CD4-positive, alpha-beta T cell treated with Interleukin-17A for 1 hour (primary cell): ENCODE data around the gene CIAO3.
"Not testable (repeated sequence)": the region's sequence is repeated elsewhere in the genome, so short reads cannot be mapped to it uniquely, and the experiment has no call there.

Experiments
- DNase-seq: peaks from one replicate; pipeline ENCODE4 v3.0.0-alpha.2; 2020

Gene CIAO3

DNA sequence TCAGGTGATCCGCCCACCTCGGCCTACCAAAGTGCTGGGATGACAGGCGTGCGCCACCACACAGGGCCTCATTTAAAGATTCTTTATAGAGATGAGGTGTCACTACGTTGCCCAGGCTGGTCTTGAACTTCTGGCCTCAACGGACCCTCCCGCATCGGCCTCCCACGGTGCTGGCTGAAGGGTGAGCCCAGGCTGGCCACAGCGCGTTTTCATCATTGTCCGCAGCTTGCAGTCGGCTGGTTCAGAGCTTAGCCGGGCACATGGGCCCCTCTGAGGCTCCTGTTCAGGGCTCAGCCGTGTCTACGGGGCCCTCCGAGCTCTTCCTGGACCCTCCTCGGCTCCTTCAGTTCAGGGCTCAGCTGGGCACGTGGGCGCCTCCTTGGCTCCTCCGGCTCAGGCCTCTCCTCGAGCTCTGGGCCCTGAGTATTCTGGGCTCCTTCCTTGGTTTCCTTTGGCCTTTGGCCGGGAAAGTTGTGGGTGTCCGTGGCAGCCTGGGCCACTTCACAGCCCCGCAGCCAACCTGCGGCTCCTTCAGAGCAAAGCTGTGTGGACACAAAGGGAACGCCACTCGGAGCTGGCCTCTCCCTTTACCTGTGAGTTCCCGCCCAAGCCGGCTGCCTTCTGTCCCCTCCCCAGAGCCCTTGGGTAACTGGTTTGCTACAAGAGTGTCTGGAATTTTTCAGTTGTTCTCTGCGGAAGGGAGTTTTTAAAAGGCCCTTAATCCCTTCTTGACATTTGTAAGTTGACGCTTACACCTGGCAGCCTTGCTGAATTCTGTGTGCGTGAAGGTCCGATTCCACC, 18.5 kb upstream of the CIAO3 start:
- DNase-seq, result no peak

DNA sequence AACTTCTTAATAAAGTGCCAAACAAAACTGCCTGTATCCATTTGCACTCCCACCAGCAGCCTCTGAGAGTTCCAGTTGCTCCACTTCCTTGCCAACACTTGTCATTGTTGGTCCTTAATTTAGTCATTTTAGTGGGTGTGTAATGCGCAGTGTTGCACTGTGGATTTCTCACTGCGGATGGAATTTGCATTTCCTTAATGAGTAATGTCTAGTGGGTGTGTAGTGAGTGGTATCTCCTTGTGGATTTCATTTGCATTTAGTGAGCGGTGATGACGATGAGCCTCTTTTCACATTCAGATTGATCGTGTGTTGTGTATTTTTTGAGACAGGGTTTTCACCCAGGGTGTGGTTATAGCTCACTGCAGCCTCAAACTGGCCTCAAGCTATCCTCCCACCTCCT, 15.6 kb upstream of the CIAO3 start:
- no peak for DNase-seq

DNA sequence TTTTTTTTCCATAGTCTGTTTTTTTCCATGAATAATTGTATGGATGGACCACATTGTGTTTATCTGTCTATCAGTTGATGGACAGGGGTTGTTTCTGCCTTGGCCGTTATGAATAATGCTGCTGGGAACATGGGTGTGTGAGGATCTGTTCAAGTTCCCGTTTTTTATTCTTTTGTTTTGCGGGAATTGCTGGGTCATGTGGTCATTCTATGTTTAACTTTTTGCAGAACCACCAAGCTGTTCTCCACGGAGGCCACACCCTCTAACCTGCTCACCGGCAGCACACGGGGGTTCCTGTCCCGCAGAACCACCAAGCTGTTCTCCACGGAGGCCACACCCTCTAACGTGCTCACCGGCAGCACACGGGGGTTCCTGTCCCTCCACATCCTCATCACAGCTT, 13.9 kb upstream of the CIAO3 start:
- DNase-seq, result no peak

DNA sequence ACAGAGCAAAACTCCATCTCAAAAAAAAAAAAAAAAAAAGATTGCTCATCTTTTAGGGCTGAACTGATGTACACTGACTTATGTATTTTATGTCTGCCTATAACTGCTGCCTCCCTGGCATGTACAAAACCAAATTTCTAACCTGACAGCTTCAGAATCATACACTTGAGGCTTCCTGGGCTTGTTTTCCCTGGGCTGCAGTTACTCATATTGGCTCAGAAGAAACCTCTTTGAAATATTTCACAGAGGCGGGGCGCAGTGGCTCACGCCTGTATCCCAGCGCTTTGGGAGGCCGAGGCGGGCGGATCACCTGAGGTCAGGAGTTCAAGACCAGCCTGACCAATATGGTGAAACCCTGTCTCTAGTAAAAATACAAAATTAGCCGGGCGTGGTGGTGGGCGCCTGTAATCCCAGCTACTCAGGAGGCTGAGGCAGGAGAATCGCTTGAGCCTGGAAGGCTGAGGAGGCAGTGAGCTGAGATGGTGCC, 13.4 kb upstream of the CIAO3 start:
- DNase-seq, result not testable (repeated sequence)

DNA sequence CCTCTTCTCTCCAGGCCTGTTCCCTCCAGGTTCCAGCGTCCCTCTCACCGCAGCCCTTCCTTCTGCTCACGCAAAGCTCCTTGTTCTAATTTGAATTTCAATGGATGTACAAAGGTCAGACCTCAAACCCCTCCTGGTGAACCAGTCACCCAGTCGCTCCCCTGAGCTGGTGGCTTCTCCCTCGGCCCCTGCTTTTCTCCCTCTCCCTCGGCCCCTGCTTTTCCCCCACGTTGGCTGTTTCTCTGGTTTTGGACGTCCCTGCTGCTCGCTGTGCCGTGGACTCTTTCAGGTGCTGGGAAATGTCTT, 11.2 kb upstream of the CIAO3 start:
- no peak for DNase-seq

DNA sequence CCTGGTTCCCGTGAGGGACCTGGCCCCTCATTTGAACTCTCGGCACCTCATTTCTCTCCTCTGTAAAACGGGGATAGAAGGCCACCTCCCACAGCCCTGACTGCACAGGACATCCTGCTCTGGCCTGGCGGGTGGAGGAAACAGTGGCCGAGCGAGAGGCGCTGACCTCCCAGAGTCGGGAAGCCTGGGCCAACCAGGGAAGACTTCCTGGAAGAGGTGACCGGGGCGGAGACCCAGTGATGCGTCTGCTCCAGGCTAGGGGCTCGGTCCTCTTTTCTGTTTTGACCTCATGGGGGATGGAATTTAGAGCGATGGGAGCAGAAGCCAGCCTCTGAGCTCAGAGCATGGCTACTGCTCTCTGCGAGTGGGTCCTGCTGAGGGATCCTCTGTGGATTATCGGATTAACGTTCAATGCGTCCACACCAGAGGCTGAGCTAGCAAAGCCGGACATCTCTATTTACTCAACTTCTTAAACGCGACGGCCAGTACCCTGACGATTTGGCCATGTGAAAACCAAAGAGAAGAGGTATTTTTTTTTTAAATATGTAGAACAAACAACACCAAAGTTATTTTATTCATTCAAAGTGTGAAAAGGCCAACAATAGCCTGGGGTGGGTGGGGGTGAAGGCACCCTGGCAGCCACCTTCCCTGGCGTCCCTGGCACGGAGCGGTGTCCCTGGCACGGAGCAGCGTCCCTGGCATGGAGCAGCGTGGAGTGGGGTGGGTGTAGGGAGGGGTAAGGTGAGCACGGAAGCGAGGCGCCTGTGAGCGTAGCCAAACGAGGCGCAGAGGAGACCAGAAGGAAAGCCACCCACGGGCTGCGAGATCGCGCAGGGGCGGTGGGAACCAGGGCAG, 10.6 kb upstream of the CIAO3 start:
- DNase-seq, result no peak

DNA sequence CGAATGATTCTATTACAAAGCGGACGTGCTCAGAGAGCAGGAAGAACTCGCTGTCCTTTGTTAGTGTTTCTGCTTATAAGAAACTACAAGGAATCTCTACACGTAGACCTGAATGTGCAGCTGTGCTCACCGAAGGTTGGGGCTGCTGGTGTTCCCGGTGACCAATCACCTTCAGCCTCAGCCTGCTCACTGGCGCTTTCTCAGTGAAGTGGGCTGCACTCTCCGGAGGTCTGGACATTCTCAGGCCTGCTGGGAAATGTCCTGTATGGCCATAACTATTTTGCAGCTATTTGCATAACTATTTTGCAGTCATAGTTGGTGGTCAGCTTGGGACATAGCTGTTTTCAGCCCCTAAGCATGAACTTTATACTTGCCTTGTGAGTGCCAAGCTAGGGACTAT, 9.7 kb upstream of the CIAO3 start:
- DNase-seq, result no peak

DNA sequence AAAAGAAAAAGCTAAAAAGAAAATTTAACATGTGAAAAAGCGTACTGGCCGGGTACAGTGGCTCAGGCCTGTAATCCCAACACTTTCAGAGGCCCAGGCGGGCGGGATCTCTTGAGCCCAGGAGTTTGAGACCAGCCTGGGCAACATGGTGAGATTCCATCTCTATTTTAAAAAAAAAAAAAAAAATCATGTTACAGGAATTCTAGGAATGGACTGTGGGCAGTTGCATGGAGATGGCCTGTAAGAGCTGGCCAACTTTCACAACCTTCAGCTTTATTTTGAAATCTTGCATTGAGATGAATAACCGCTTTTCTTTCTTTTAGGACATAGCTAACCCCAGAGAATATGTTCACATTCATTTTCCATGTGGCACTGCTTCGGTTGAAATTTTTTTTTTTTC, 8.2 kb upstream of the CIAO3 start:
- no peak for DNase-seq

DNA sequence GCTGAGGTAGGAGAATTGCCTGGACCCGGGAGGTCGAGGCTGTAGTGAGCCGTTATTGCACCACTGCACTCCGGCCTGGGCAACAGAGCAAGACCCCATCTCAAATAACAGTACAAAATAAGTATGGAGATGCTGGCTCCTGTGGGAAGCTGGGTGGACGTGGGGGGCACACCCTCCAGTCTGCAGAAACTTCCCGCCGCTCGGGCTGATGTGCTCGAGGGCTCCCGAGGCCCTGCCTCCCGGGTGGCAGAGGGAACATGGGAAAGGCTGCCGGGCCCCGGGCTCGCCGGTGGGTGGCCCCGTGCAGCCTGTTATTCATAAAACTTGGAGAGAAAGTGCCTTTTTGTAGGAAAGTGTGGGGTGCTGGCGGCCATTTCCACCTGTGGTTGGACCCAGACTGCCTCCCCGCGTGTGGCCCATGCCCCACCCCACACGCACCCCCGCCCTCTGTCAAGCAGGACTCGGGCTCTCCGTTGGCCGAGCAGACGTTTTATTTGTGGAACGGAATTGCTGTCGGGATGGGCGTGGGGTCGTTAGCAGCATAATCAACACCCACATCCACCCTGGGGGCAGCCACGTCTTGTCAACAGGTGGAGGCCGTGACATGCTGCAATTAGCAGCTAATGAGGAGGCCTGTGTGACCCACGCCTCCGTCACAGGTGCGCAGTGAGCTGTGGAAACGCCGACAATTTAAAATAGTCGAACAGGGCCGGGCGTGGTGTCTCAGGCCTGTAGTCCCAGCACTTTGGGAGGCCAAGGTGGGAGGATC, 7.4 kb upstream of the CIAO3 start:
- DNase-seq, result no peak

DNA sequence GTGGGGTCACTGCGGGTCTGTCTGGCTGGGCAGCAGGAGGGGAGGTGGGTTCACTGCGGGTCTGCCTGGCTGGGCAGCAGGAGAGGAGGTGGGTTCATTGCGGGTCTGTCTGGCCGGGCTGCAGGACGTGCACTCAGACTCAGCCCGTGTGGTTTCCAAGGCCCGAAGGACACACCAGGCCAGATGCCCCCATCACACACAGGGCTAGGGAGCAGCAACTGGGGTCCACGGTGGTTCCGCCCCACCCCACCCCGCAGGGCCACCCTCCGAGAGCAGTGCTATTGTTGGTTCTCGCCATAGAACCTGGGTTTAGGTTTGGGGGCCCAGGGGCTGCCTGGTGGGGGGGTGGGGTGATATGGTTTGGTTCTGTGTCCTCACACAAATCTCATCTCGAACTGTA, 5.8 kb upstream of the CIAO3 start:
- DNase-seq, result no peak

DNA sequence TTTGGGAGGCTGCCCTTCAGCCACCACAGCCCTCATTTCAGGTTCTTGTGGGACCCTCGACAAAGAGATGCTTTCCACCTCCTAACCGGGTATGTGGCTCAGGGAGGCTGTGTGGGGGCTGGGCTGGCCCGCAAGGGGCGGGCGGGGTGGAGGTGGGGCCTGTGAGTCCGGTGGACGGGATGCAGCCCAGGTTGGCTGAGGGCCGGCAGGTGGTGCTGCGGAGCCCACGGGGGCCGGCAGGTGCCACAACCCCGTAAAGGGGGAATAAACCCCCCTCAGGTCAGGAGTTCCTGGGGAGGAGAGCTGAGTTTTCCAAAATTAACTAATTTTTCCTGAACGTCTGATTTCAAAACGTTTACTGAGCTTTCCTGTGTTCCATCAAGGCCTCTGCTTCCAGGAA, 4.9 kb upstream of the CIAO3 start:
- no peak for DNase-seq

DNA sequence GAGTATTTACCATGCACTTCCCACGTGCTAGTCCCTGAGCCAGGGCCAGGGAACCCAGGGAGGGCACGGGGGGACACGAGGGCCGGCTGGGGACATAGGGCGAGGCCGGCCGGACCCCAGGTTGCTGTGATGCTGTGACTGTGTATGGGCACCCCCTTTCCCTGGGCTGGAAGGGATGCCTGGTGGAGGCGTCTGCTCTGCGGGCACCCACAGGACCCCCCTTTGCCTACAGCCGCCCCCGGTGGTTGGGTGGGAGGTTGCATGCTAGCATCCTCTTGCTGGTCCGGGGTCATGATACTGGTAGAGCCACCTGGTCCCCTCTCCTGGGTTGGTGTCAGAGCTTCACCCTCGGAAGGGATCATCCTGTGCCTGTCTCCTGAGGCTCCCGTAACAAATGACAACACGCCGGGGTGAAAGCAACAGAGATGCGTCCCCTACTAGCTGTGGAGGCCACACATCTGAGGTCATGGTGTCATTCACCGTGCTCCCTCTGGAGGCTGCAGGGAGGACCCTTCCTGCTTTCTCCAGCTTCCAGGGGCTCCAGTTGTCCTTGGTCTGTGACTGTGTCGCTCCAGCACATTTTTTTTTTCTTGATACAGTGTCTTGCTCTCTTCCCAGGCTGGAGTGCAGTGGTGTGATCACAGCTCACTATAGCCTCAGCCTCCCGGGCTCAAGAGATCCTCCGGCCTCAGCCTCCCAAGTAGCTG, 3.1 kb upstream of the CIAO3 start:
- no peak for DNase-seq

DNA sequence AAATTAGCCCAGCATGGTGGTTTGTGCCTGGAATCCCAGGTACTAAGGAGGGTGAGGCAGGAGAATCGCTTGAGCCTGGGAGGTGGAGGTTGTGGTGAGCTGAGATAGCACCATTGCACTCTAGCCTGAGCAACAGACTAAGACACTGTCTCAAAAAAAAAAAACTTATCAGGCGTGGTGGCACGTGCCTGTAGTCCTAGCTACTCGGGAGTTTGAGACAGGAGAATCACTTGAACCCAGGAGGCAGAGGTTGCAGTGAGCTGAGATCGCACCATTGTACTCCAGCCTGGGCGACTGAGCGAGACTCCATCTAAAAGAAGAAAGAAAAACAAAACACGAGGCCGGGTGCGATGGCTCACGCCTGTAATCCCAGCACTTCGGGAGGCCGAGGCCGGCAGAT, 2.1 kb upstream of the CIAO3 start:
- DNase-seq, result not testable (repeated sequence)

DNA sequence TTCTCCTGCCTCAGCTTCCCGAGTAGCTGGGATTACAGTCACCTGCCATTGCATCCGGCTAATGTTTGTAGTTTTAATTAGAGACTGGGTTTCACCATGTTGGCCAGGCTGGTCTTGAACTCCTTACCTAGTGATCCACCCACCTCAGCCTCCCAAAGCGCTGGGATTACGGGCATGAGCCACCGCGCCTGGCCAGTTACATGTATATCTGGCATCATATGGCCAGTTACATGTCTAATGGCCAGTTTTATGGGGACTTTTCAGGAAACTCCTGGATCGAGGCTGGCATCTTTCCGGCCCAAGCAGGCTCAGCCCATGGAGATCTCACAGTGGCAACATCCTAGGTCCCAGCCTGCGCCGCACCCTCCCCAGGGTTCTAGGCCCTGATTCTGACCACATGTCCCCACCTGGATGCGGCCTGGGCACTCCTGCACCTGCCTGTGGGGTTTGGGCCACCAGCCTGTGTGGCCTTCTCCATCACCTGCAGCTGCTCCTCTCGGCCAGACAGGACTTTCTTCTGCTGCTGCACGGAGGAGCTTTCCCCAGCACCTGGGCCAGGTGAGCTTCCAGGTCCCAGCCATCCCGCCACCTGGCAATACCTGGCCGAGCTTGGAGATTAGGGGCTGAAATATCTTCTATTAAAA, 1.3 kb upstream of the CIAO3 start:
- DNase-seq, result no peak

DNA sequence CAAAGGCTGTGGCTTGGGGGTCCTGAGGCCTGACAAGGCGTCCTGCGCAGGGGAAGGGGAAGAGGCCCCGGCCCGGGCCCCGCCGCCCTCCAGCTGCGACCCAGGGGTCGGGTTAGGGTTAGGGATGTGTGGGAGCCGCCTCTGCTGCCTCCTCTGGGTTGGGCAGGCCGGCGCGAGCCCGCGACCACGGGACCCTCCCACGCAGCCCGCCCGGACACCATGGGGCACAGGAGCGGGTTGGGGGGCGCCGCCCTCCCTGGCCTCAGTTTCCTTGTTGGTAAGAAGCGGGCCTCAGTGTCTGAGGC, 386 bp downstream of the CIAO3 start:
- no peak for DNase-seq

DNA sequence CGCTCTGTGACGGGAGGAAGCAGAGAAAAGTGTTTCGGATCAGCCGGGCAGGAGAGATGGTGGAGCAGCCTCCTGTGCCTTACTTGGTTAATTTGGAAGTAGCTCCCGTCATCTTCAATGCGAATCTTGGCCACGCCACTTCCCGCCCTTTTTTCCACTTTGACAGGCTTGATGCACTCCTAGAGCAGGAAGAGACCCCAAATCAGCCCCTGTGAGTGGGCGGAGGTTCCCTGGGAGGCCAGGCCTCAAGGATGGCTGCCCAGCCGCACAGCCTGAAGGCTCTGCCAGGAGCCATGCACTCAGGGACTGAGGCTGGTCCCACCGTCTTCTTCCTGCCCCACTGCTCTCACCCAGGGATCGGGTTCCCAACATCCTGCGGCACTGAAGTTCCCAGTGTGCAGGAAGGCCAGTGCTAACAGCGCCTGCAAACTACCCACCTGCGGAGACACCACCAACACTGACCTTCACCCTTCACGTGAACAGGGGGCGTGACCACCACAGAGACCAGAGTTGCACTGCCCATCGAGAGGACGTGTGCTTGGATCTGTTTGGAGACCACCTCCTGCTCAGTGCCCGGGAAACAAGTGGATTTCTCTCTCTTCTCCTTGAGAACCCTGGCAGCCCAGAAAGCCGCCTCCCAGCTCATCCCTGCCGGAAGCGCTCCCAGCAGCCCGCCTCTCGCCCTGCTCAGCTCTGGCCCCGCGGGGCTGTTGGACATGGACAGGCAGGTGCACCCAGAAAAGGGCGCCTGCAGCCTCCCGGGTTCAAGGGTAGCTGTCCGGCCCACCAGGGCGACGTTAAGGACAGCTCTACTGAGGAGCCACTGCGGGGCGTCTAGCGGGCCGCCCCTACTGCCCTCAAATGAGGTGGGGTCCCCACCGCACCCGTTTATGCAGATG, 988 bp downstream of the CIAO3 start:
- no peak for DNase-seq

DNA sequence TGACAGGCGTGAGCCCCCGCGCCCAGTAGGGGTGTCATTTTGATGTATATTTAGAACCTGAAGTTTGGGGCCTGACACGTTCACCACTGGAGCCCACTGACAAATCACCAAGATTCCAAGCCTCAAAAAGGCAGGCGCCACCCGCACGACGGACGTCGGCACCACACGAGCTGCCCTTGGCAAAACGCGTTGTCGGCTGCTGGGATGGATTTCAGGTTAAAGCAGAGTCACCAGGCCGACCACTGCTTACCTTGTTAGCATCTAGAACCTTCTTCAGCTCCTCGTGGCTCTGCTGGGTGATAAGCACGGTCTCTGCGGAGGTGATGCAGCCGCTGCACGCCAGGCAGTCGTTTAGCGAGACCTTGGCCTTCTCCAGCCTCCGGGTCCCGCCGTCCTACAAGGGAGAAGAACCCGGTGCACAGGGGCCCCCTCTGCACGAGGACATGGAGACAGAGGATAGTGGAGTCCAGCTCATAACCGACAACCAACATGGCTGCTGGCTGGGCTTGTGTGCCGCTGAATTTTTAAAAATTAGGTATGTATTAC, 3.8 kb downstream of the CIAO3 start:
- no peak for DNase-seq

DNA sequence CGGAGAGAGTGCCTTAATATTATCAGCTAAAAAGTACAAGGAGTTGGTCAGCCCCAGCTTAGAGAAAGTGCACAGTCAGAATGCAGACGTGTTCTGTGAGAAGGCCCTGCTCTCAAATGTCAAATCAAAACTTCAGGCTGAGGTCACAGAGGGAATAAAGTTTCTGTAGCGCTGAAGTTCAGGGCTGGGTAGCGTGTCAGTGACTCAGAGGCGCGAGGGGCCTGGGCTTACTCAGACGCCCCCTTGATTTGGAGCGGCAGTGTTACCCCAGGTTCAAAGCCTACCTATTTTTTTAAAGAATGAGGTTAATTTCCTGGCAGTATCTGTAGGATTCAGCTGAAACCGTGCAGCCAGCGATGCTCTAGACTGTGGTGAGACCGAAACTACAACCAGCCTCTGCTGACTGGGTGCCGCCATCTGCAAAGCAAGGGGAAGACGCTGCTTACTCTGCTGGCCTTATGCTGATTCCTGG, 4.8 kb downstream of the CIAO3 start:
- DNase-seq, result no peak

DNA sequence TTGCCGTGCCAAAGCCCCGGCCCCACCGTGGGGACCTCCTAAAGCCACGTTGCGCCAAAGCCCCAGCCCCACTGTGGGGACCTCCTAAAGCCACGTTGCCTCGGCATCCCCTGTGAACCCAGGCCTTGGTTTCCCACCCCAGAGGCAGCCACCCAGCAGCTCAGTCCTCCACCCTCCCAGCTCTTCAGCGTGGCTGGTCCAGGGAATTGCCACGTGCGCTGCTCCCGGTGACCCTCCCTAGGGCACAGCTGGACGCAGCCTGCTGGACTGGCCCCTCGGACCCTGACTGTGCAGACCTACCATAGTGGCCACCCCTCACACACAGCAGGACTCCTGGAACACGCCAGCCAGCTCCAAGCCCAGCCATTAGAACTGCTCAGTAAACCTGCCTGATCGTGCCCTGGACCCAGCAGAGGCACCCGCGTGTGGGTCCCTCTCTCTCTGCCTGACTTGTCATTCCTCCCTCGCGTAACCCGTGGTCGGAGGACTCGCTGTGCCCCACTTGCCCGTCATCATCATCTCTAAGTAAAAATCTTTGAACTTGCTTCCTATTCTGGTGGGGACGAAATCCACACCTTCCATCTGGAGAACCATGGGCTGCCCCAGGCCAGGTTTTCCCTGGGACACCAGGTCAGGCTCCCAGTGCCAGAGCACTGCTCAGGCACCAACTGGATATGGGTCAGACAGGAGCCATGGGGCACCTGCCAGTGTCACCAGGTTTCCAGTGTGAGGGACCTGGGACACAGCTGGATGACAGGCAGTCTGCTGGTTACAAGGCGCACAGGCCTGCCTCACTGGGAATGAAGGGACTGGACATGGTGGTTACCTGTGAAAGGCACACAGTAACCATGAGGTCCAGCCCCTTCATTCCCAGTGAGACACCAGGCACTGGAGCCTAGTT, 5.6 kb downstream of the CIAO3 start:
- no peak for DNase-seq
